Stimulated activated CD8-positive, alpha-beta memory T cell treated with anti-CD3 and anti-CD28 coated beads, Interleukin-4, amount 100 ng/mL, for 24 hours (primary cell): Measurements from ENCODE around the gene EFCAB10.
A peak's percentile ranks its signal among the peaks of the same experiment; 100 is the strongest.
"Not testable (repeated sequence)": the region's sequence is repeated elsewhere in the genome, so short reads cannot be mapped to it uniquely, and the experiment has no call there.

Experiments used
- DNase-seq: peaks from one replicate; pipeline ENCODE4 v3.0.0-alpha.2; 2020; ENCODE audit warnings: low read depth

EFCAB10 gene

DNA sequence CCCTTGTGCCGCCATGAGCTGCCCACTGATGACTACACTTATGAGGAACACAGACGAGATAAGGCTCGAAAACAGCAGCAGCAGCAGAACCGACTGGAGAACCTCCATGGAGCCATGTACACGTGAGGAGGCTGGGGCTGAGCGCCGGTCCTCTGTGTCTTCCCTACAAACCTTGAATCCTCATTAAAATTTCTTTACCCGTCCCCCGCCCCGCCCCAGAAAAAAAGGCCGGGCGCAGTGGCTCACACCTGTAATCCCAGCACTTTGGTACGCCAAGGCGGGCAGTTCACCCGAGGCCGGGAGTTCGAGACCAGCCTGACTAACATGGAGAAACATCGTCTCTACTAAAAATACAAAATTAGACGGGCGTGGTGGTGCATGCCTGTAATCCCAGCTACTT is 50.7 kb downstream of the EFCAB10 start:
- DNase-seq, result no peak

GRCh38 chr7:105530126-105530525 is 51.2 kb downstream of the EFCAB10 start:
- DNase-seq, result no peak

GRCh38 chr7:105527737-105528136 is 53.6 kb downstream of the EFCAB10 start:
- not testable (repeated sequence) for DNase-seq

DNA sequence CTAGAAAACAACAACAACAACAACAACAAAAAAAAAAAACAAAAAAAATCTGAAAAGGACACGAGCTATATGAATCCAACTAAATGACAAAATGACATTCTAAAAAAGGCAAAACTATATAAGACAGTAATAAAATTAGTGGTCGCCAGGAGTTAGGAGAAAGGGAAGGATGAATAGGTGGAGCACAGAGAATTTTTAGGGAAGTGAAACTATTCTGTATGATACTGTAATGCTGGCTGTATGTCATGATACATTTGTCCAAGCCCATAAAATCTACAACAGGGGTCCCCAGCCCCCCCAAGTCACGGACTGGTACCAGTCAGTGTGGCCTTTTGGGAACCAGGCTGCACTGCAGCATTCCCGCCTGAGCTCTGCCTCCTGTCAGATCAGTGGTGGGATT is 56.5 kb downstream of the EFCAB10 start:
- no peak for DNase-seq

DNA sequence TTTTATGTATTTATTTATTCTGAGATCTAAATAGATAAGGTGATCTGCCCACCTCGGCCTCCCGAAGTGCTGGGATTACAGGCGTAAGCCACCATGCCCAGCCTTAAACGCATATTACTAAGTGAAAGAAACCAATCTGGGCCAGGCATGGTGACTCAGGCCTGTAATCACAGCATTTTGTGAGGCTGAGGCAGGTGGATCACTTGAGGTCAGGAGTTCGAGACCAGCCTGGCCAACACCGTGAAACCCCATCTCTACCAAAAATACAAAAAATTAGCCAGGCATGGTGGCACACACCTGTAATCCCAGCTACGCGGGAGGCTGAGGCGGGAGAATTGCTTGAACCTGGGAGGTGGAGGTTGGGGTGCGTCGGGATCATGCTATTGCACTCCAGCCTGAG is 56.9 kb downstream of the EFCAB10 start:
- not testable (repeated sequence) for DNase-seq

- DNase-seq, result peak; percentile 76
Measured at GRCh38 chr7:105521717-105522463, 59.4 kb downstream of the EFCAB10 start, which contains the start of gene PUS7. TSS of gene PUS7 (minus strand) at chr7:105522271. CDS start at chr7:105508512, 13,759 bp downstream.

DNA sequence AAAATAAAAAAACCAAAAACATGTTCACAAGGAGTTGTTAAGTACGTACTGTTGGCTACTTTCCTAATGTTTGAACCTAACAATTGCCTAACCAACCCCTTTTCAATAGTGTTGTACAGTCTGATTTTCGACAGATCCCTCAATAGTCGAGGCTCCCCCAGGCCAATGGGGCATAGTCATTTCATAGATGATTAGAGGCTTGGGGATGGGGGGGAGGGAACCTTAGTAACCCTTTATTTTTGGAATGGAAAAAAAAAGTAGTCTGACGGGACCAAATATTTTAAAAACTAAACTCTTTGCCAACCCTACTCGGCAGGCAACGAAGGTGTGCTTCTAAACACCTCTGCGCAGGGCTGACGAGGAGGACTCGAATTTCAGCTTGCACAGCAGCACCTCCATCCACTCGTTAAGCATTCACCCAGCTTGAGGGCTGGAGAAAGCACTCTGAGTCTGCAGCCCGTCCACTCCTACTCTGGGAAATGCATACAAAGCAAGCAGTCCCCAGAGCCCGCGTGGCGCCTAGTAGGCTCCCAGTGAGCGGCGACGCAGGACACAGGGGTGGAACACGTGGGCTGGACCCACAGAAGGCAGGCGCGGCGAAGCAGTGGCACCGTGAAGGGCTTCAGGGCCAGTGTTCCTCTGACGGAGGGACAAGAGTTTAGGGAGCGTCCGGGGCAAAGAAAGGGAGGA is 60.1 kb downstream of the EFCAB10 start:
- peak; percentile 24 for DNase-seq

DNA sequence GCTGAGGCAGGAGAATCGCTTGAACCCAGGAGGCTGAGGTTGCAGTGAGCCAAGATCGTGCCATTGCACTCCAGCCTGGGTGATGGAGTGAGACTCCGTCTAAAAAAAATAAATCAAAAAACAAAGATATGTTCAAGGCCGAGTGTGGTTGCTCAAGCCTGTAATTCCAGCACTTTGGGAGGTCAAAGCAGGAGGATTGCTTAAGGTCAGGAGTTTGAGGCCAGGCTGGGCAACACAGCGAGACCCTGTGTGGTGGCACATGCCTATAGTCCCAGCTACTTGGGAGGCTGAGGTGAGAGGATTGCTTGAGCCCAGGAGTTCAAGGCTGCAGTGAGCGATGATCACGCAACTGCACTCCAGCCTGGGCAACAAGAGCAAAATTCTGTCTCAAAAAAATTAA is 60.7 kb downstream of the EFCAB10 start:
- DNase-seq, result not testable (repeated sequence)

- DNase-seq, result no peak
Measured at GRCh38 chr7:105519353-105519752, 61.9 kb downstream of the EFCAB10 start.

- DNase-seq, result not testable (repeated sequence)
Measured at GRCh38 chr7:105515610-105516009, 65.7 kb downstream of the EFCAB10 start.
